GM13977 (cell line): ENCODE measurements around the gene DNHD1.

Experiments used
- DNase-seq: peaks from one replicate; pipeline ENCODE4 v3.0.0; 2012; ENCODE audit warnings: low spot score
- in situ Hi-C: fragments of 300-500 bp; cut with MboI; formaldehyde crosslinking; loops from one replicate; pipeline ENCODE4 v1.12.0; 2022; ENCODE audit warnings: low sequenced_read_pairs, low pct_unique_long_range_greater_than_20kb, mixed read lengths, inconsistent platforms; ENCODE audit not compliant: unreplicated experiment
- TF ChIP-seq, protein P1 (sequence below): IDR thresholded peaks from 2 replicates; pipeline ENCODE4 v1.5.1; 2012; ENCODE audit warnings: mild to moderate bottlenecking, control low read depth; ENCODE audit not compliant: insufficient read depth; ENCODE audit errors: extremely low read depth, missing control alignments

DNHD1 gene

GRCh38 chr11:6611963-6612212 lies 114.8 kb downstream of the DNHD1 start:
- DNase-seq, result no peak
- TF ChIP-seq, protein P1, sequence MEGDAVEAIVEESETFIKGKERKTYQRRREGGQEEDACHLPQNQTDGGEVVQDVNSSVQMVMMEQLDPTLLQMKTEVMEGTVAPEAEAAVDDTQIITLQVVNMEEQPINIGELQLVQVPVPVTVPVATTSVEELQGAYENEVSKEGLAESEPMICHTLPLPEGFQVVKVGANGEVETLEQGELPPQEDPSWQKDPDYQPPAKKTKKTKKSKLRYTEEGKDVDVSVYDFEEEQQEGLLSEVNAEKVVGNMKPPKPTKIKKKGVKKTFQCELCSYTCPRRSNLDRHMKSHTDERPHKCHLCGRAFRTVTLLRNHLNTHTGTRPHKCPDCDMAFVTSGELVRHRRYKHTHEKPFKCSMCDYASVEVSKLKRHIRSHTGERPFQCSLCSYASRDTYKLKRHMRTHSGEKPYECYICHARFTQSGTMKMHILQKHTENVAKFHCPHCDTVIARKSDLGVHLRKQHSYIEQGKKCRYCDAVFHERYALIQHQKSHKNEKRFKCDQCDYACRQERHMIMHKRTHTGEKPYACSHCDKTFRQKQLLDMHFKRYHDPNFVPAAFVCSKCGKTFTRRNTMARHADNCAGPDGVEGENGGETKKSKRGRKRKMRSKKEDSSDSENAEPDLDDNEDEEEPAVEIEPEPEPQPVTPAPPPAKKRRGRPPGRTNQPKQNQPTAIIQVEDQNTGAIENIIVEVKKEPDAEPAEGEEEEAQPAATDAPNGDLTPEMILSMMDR, result no peak
- in situ Hi-C loops, result no loop called here

- TF ChIP-seq, protein P1, result peak; percentile 52
Observed at GRCh38 chr11:6612213-6613041, 115.3 kb downstream of the DNHD1 start, which contains the start of gene TAF10. TAF10 (minus strand) TSS chr11:6612216; CDS start chr11:6612189, 27 bp downstream.

DNA sequence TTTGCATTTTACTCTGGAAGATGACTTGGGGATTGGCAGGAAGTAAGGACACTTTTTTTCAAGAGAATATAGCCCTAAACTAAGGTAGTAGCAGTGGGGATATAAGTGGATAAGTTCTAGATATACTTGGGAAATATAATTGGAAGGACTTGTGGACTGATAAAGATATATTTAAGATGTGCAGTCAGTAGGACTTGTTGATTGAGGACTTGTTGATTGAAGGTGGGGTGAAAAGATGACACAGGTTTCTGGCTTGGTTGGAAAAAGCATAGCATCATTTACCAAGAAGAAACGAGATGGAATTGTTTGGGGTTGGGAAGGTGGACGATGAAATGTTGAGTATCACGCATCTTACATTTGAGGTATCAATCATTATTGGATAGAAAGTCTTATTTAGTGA lies 116.4 kb downstream of the DNHD1 start:
- in situ Hi-C loops, result no loop called here
- TF ChIP-seq, protein P1, result no peak

More at GRCh38 chr11:6612213-6613041, 115.3 kb downstream of the DNHD1 start, which contains the start of gene TAF10:
- in situ Hi-C loops, result no loop called here
- peak; percentile 91 for DNase-seq

DNA sequence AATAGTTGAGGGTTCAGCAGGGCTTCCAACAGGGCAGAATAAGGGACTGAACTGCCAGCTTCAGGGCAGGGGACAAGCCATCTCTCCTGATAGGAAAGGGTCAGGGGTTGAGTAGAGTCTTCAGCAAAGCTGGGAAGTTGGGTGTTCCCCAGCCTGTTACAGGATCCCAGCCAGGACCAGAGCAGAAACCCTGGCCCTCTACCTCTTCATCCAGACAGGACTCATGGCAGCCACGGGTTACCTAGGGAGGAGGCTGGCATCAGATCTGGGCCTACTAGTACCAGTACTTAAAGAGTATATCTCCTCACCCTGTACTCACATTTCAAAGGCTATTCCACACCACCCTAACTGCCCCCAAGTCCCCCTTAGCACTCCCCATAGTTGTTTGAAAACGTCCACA lies 117.4 kb downstream of the DNHD1 start:
- DNase-seq, result no peak
- in situ Hi-C loops, result no loop called here
- TF ChIP-seq, protein P1, result no peak

More for the DNA sequence above, 116.4 kb downstream of the DNHD1 start:
- DNase-seq, result no peak

DNA sequence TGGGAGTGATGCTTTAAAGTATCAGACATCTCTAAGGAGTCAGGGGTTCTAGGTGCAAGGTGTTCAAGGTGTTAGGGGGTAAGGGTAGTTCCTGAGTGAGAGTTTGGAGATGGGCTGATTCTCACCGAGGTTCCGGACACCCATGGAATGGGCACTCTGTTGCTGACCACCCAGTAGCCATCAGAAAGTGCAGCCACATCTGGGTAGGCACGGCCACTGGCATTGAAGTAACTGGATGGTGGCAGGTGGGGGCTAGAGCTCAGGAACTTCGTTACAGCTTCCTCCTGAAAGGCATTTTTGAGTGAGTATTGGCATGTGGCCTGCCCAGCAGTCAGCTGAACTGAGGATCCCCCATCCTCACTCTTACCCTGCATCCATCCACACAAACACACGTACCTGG lies 118.0 kb downstream of the DNHD1 start:
- TF ChIP-seq, protein P1, result no peak
- in situ Hi-C loops, result no loop called here

GRCh38 chr11:6615882-6616585 lies 119.0 kb downstream of the DNHD1 start:
- DNase-seq, result no peak
- in situ Hi-C loops, result no loop called here
- TF ChIP-seq, protein P1, result no peak

More for the DNA sequence above, 118.0 kb downstream of the DNHD1 start:
- no peak for DNase-seq
